Sigmoid colon (tissue), 4 donors: ENCODE data around the gene SREBF1.

Experiments
- CTCF ChIP-seq, 4 experiments: fragments of 450-650 bp in 3 of 4; fragments of 200-600 bp in 1 of 4; IDR thresholded peaks; one replicate each; pipeline ENCODE4 v1.5.1; 2016 to 2019; ENCODE audit warnings: antibody characterized with exemption in 4 of 4, mild to moderate bottlenecking in 3 of 4, moderate library complexity in 2 of 4
- EP300 ChIP-seq, 4 donors: sonication (generic); formaldehyde crosslinking; IDR thresholded peaks; one replicate each; pipeline ENCODE4 v1.6.1; 2017; ENCODE audit warnings: antibody characterized with exemption in 4 of 4
- POLR2A ChIP-seq, 2 donors: fragments of 450-650 bp; IDR thresholded peaks; one replicate each; pipeline ENCODE4 v1.6.1; 2016; ENCODE audit warnings: antibody characterized with exemption in 2 of 2, mild to moderate bottlenecking in 2 of 2, moderate library complexity in 2 of 2
- POLR2AphosphoS5 ChIP-seq, 4 donors: sonication (generic); formaldehyde crosslinking; IDR thresholded peaks; one replicate each; pipeline ENCODE4 v1.6.1; 2017; ENCODE audit warnings: antibody characterized with exemption in 4 of 4

- no peak for TF ChIP-seq CTCF (IDR thresholded peaks at IDR 0.05)
- no peak for TF ChIP-seq POLR2AphosphoS5 (IDR thresholded peaks at IDR 0.05)
- TF ChIP-seq POLR2A (IDR thresholded peaks at IDR 0.05) = no peak
- no peak for TF ChIP-seq EP300 (IDR thresholded peaks at IDR 0.05)
These were observed 36.2 kb downstream of the SREBF1 start for GRCh38 chr17:17800504-17801021.
